Embryonic facial prominence (tissue), 1 donor: Measurements from ENCODE around the gene THEMIS2.

ENCODE experiments used
- DNase-seq: peaks from one replicate; pipeline ENCODE4 v3.0.0-alpha.2; 2016; ENCODE audit errors: extremely low spot score

THEMIS2 gene

DNA sequence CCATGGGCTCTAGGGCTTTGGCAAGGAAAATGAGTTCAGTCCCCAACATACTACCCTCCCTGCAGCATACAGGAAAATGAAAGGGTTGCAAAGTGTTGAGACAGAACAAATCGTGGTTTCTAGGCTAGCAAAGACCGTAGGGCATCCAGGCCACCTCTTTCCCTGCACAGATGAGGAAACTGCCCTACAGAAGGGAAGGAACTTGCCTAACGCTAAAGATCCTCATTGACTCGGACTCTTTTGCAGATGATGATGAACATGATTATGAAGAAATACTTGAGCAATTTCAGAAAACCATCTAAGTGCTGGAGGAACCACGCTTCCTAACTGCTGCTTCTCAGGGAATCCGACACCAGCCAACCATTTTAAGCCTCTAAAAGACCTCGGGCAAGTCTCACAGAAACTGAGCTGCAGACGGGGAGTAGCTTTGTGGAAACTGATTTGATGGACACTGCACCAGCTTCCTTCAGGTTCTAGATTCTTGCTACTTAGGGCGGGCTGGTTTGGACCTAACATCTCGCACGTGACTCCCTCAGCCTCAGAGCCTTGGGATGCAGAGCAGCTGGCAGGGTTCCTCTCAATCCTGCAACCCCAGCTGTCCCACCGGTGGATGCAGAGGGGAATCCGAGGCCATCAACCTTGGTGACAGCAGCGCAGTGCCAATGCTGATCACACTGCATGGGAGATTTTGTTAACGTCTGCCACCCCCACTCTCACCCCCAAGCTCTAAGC, 13.4 kb downstream of the THEMIS2 start:
- DNase-seq, result no peak

DNA sequence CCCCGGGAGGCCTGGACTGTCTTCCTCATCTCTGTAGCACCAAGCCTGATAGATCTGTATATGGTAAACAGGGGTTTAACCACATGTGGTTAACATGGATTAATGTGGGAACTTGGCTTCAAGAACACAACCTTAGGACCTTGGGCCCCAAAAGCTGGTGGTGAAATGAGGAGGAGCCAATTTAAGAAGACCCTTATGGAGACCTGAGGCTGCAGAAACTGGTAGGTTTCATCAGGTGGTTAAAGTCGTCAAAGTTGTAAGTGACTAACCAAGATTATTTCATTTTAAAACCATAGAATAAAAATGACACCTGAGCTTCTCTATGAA, 14.0 kb downstream of the THEMIS2 start:
- DNase-seq, result no peak

DNA sequence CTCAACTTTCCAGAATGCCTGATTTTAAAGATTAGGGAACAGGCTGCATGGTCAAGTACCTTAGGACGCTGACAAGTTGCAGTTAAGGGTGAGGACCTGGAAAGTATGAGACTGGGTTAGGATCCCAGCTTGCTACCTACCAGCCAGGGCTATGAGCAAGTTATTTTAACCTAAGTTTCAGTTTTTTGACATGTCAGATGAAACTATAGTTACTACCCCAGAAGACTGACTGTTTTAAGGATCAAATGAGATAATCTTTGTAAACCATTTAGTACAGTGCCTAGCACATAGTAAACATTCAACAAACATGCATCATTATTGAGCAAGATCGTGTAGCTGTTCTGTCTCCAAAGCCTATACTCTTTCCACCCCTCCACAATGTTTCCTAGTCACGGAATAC, 14.4 kb downstream of the THEMIS2 start:
- no peak for DNase-seq

DNA sequence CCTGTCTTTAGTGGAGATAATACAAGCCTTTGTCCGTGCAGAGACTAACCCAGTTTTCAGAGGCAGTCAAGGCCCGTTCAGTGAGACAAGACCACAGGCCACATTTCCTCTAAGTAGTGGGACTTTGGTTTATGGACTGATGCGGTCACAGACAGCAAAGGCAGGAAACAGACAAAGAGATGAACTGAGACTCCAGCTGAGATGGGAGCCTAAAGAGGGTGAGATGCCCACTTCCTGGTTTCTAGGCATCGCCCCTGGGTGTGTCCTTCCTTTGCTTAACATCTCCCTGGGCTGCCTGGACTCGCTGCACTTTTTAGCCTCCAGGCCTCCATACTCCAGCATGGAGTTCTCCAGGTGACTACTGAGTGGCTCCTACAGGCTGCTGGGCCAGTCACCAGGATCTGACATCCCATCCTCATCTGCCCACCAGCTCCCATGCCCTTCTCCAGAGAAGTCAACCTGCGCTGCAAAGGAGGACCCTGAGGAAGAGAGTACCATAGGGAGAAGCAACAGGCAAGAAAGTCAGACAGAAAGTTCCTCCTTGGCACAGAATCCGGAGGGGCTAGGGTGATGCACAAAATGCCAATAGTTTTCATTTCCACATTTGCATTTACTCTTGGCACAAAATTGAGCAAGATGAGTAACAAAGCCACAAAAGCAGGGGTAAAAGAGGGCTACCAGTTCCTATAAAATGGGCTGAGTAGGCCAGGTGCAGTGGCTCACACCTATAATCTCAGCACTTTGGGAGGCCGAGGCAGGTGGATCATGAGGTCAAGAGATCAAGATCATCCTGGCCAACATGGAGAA, 15.1 kb downstream of the THEMIS2 start:
- no peak for DNase-seq

DNA sequence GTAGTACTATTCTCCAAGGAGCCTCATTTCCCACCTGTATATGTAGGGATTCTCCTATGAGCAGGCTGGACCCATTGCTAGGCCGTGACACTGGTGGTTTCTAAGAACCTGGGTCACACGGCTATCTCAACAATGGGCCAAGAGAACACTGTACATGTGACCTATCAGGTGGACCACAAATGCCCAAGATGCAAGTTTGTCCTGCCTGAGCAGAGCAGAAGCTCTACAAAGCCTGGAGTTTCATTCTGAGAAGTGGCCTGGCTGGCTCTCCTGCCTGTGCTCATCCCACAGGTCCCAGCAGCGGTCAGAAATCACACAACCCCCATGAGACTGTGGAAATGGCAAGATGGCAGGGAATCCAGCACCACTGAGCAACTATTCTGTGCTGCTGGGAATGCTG, 17.2 kb downstream of the THEMIS2 start:
- no peak for DNase-seq

DNA sequence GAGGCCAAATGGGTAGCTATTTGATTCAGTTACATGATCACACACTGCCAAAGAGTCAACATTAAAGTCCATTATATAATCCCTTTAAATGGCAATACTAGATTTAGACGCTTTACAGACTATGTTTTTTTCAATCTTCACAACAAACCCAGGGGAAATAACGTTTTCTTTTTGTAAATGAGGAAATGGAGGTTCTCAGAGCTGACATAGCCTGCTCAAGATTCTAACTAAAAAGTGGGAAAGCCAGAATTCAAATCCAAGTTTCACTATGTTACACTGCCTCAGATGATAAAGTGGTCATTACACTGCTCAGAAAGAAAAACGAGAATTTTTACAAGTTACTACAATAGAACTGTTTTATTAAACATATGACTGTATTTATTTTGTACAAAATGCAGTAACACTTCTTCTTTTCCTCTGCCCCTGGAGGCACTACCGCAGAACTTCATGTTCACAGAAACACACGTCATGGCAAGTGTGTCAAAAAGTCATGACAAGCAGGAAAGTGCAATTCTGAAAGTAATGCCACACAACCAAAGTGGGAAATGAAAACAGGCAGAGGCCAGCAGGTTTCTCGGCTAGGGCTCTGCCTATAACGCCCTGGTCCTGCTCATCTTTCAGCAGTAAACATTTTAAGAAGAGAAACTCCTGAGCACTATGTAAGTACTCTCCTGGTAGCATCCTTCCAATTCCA, 19.0 kb downstream of the THEMIS2 start:
- DNase-seq, result no peak

DNA sequence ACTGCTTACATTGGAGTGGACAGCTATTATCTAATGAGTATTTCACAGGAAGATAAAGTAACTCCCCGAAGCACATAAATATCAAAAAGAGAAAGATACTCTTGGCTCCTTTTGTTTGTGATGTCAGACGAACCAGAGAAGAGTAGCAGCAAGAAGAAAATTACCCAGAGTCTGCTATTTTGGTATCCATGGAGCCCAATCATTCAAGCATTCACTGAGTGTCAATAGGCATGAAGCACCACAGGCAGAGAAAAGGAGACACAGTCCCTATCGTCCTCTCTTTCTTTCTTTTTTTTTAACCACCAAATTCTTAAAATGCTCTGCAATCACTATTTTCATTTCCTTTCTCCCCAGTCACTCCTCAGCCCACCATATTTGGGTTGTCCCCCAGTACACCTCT, 22.2 kb downstream of the THEMIS2 start:
- no peak for DNase-seq

DNA sequence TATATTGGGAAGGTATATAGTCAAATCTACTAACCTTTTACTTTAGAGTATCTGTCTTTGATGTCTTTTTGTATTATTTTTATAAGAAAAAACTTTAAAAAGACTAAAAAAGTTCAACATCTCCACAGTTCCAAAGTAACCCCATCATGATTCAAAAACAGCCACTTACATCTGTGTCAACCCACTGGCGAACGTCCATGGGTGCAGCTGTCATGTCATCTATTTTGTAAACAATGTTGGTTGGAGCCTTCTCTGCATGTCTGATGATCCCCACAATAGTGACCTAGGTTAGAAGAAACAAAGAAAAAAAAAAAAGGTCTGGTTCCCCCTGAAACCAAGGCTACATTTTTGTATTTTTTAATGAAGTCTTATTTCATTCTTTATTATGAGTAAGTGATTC, 34.4 kb downstream of the THEMIS2 start:
- no peak for DNase-seq

DNA sequence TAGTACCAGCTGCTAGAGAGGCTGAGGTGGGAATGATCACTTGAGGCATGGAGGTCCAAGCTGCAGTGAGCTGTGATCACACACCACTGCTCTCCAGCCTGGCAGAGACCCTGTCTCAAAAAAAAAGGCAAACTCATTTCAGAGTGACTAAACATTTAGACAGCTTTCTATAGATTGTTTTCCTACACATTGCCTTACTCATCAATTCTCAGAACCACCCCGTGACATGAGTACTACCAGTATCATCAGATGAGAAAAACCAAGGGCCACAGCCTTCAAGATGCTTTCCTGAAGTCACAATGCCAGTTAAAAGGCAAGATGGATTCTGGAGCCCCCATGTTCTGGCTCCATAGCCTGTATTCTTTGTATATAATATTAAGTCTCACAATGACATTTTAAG, 40.1 kb downstream of the THEMIS2 start:
- DNase-seq, result no peak

DNA sequence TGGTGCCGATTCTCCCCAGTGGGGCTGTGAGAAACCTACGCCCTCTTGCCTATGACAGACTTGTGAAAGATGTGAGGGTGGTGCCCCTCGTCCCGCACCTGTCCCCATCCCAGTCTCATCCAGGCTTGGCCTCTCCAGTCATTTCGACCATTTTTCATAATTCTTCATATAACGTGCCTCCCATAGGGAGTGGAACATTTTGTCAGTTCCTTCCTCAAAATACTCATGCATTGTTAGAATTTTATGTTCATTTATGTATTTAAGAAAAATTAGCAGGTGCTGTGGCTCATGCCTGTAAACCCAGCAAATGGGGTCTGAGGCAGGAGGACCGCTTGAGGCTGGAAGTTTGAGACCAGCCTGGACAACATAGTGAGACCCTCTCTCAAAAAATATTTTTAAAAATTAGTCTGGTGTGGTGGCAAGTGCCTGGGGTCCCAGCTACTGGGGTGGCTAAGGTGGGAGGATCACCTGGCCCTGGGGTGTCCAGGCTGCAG, 42.8 kb downstream of the THEMIS2 start:
- no peak for DNase-seq

DNA sequence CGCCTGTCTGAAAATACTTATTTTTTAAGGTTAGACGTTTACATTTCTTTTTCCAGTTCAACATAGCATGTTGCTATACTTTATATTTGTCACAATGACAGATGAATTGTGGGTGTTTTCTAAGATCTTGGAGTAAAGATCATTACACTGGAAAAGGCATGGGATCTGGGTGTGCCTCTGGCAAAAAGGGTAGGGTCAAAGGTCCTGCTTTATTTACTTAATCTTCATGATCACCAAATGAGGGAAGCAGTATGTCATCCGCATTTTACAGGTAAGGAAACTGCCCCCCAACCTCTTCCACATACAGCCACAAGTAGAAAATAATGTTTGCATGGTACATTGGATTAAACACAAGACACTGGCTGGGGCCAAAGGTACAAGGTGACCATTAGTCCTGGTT, 49.9 kb downstream of the THEMIS2 start:
- DNase-seq, result no peak

DNA sequence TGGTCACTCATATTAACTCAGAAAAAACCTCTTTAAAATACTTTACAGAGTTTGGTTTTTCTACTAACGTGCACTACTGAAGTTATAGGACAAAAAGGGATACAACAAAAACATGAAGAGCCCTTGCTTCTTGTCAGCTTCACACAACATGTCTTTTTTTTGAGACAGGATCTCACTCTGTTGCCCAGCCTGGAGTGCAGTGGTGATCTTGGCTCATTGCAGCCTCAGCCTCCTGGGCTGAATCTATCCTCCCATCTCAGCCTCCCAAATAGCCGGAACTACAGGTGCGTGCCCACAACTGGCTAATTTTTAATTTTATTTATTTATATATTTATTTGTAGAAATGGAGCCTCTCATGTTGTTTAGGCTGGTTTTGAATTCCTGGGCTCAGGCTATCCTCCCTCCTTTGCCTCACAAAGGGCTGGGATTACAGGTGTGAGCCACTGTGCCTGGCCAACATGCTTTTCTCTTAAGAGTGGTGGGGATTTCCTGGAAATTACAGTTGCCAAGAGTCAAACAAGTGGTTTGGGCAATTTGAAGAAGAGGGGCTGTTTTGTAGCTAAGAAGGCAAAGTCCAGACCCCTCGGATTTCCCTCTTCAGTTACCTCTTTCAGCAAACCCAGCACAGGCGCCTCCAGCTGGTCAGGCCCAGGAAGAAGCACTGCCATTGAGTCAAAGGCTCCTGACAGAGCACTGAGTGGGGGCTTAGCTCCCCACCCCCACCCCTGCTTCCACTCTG, 56.0 kb downstream of the THEMIS2 start:
- DNase-seq, result no peak

DNA sequence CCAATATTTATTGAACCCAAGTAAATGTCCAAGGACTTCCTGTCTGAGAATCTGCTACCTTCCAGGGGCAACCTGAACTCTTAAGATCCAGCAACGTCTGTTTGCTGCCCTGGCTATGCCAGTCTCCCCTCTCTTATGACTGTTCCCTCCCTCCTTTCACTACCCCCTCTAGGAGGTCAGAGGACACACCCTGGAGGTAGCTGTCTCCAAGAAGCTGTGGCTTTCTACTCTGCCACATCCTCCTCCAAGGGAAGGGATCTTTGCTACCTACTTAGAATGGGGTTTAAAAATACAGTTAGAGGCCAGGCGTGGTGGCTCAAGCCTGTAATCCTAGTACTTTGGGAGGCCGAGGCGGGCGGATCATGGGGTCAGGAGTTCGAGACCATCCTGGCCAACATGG, 58.8 kb downstream of the THEMIS2 start:
- DNase-seq, result no peak

DNA sequence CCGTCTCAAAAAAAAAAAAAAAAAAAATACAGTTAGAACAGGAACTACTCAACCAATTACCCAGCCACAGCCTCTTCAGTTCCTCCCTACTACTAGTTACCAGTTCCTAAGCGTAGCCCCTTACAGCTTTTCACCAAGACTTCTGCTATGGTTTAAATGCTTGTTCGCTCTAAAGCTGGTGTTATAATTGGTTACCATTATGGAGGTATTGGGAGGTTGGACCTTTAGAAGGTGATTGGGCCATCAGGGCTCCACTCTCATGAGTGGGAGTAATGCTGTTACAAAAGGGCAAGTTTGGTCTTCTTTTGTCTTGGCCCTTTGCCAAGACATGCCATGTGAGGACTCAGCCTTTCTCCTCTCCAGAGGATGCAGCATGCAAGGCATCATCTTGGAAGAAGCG, 59.4 kb downstream of the THEMIS2 start:
- no peak for DNase-seq

DNA sequence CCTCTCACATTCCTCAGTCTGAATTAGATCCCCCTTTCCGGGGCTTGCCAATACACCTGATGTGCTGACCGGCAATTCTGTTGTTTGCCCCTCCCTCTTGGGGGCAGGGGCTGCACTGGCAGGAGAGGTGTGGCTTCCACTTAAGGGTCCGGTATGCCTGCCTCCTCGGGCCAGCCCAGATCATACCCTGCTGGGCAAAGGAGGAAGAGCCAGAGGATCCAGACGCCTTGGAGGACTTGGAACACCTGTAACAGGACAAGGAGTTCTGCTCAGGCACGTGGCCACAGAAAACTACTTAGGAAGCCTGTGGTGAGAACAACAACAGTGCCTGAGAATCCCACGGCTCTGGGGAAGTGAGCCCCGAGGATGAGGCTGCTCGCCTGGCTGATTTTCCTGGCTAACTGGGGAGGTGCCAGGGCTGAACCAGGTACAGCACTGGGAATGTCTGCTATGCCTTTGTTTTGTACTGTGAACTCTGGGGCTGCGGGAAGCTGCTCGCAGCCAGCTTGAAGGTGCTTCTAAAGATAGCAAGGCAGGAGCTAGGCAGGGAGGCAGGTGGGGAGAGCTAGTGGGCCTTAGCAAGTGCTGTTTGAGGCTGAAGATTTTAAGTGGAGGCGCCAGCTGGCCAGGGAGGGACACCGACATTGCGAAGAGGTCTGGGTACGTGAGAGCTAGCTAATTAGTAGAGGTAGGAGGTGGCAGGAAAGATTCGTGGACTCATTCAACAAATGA, 62.6 kb downstream of the THEMIS2 start, which contains the start of gene SMPDL3B:
SMPDL3B (plus strand) TSS at position 183 of the 732 bp plus-strand sequence; CDS start at position 367, 184 bp downstream.
- DNase-seq, result no peak

DNA sequence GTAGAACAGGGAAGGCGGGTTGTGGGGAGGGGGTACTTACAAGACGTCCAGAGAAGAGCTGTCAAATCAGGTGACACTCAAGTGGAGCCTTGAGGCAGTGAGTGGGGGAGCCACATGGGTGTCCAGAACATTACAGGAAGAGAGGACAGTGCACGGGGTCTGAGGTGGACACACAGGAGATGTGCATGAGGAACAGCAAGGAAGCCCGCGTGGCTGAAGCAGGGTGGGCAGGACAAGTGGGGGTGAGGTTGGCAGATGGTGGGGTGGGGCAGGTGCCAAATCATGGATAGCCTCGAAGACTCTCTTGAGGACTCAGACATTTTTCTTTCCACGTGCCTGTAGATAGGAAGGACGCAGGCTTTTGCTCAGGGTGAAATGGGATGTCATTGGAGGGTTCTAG, 63.4 kb downstream of the THEMIS2 start:
- no peak for DNase-seq
